H1 (cell line): Measurements from ENCODE around the gene RBM20.
"Not testable (repeated sequence)": the region's sequence is repeated elsewhere in the genome, so short reads cannot be mapped to it uniquely, and the experiment has no call there.

Experiments used
- CTCF ChIP-seq, 3 experiments: IDR thresholded peaks; 1 replicate in 2 of 3; 2 replicates in 1 of 3; pipeline versions ENCODE4 v1.5.1 to v1.6.1; 2011; ENCODE audit warnings: low read length in 3 of 3, mild to moderate bottlenecking in 3 of 3, inconsistent platforms in 2 of 3, low read depth in 1 of 3, moderate library complexity in 1 of 3; ENCODE audit not compliant: insufficient read depth in 1 of 3; ENCODE audit errors: control extremely low read depth in 1 of 3
- EZH2 ChIP-seq: fragments of 200-600 bp; sonication (generic); IDR thresholded peaks from 2 replicates; pipeline ENCODE4 v1.7.1; 2012; ENCODE audit warnings: low read depth, mild to moderate bottlenecking, moderate library complexity, low read length, inconsistent platforms; ENCODE audit not compliant: severe bottlenecking
- RAD21 ChIP-seq, 2 experiments: IDR thresholded peaks in 1 of 2; conservative IDR thresholded peaks in 1 of 2; 2 replicates each; pipeline ENCODE4 v1.6.1; 2011; ENCODE audit warnings: low read depth in 2 of 2, low read length in 2 of 2, improper control_type of control experiment in 1 of 2, inconsistent platforms in 1 of 2, mild to moderate bottlenecking in 1 of 2, moderate library complexity in 1 of 2
- SP4 ChIP-seq: IDR thresholded peaks from 2 replicates; pipeline ENCODE4 v1.6.1; 2012; ENCODE audit warnings: low read length, inconsistent platforms
- TF ChIP-seq, protein P1 (sequence below): IDR thresholded peaks from 2 replicates; pipeline ENCODE4 v1.6.1; 2011; ENCODE audit warnings: low read depth, mild to moderate bottlenecking, low read length; ENCODE audit not compliant: insufficient read depth

- not testable (repeated sequence) for TF ChIP-seq SP4; RAD21 (IDR thresholded peaks at IDR 0.05 in 1 of 2, conservative IDR thresholded peaks at IDR 0.05 in 1 of 2; ENCODE audit: low read depth in 2 of 2, low read length in 2 of 2); CTCF (IDR thresholded peaks at IDR 0.05; ENCODE audit: control extremely low read depth in 1 of 3, insufficient read depth in 1 of 3, low read depth in 1 of 3, low read length in 3 of 3); EZH2
- TF ChIP-seq, protein P1, sequence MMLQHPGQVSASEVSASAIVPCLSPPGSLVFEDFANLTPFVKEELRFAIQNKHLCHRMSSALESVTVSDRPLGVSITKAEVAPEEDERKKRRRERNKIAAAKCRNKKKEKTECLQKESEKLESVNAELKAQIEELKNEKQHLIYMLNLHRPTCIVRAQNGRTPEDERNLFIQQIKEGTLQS = not testable (repeated sequence)
These were observed 16.2 kb downstream of the RBM20 start for GRCh38 chr10:110660289-110660688.
